ENCODE measurements around the gene ZFTA. TPM values are rescaled to one million over a fixed set of nuclear protein-coding genes. Genes with fewer than 3 reads are reported as not detected.

ZFTA gene
- total RNA-seq, 1 experiment from 2014 or later, result 44.7 TPM

- no peak for TF ChIP-seq NR1H2 (CRISPR knock-in tag; IDR thresholded peaks at IDR 0.05)
- no peak for TF ChIP-seq ZNF512 (CRISPR knock-in tag; IDR thresholded peaks at IDR 0.05; ENCODE audit: borderline replicate concordance)
- TF ChIP-seq OVOL2 (CRISPR knock-in tag; IDR thresholded peaks at IDR 0.05; ENCODE audit: borderline replicate concordance), result no peak
- TF ChIP-seq GABPB1 (CRISPR knock-in tag; IDR thresholded peaks at IDR 0.05), result 0 out of 2 replicates have a peak, but pooled peaks have one; percentile 15
- no peak for TF ChIP-seq ZNF232 (CRISPR knock-in tag; IDR thresholded peaks at IDR 0.05)
- no peak for TF ChIP-seq ATF3 (CRISPR knock-in tag; conservative IDR thresholded peaks at IDR 0.05)
- no peak for TF ChIP-seq FOXP4 (CRISPR knock-in tag; IDR thresholded peaks at IDR 0.05)
- no peak for TF ChIP-seq MYBL2 (CRISPR knock-in tag; IDR thresholded peaks at IDR 0.05)
- TF ChIP-seq CBFB (CRISPR knock-in tag; IDR thresholded peaks at IDR 0.05; ENCODE audit: low read depth), result no peak
- TF ChIP-seq ZMAT4 (CRISPR knock-in tag; IDR thresholded peaks at IDR 0.05), result no peak
- no peak for TF ChIP-seq IRF1 (CRISPR knock-in tag; IDR thresholded peaks at IDR 0.05)
- TF ChIP-seq FOXJ3 (CRISPR knock-in tag; IDR thresholded peaks at IDR 0.05; ENCODE audit: borderline replicate concordance), result no peak
- no peak for TF ChIP-seq ZNF671 (CRISPR knock-in tag; IDR thresholded peaks at IDR 0.05)
- peak; percentile 58; the same call in 1 of the 2 replicates for TF ChIP-seq E2F5 (CRISPR knock-in tag; IDR thresholded peaks at IDR 0.05)
- no peak for TF ChIP-seq STAT6 (CRISPR knock-in tag; conservative IDR thresholded peaks at IDR 0.05; ENCODE audit: low read depth)
- TF ChIP-seq ZNF263 (CRISPR knock-in tag; IDR thresholded peaks at IDR 0.05; ENCODE audit: low read depth), result no peak
- no peak for TF ChIP-seq RORB (CRISPR knock-in tag; IDR thresholded peaks at IDR 0.05)
These were observed 44.5 kb upstream of the ZFTA start, which contains the start of gene SPINDOC (continued) for GRCh38 chr11:63813035-63813562.

- Mint-ChIP-seq H3K27me3 (ENCODE audit: low read depth) (peaks cover 15% of the 10 kb centered on the region), H3K4me3 (peak overlapping the region; percentile 73; the same call in 1 of the 2 replicates), H3K9me3 (no peaks in the 10 kb centered on the region), H3K4me1 (peaks cover 32% of the 10 kb centered on the region), H3K27ac (no peak overlapping the region), H3K36me3 (peaks cover 16% of the 10 kb centered on the region)
- DNase-seq (ENCODE audit: low spot score) (no peak), ATAC-seq (no peak; the same call in 1 of the 2 replicates)
- ChIA-PET POLR2A (no interaction called here), CTCF (interaction anchor here (1.2 to 3.1 kb wide), 2 partner anchors 28 to 43 kb away, joined by 4 to 21 read pairs; partner anchors contain the start of gene ZFTA)
- TF ChIP-seq ZNF232 (CRISPR knock-in tag; IDR thresholded peaks at IDR 0.05) (no peak), ZNF671 (CRISPR knock-in tag; IDR thresholded peaks at IDR 0.05) (no peak), CREB1 (CRISPR knock-in tag; IDR thresholded peaks at IDR 0.05) (no peak), ZNF219 (CRISPR knock-in tag; IDR thresholded peaks at IDR 0.05; ENCODE audit: borderline replicate concordance) (no peak), GRHL2 (CRISPR knock-in tag; IDR thresholded peaks at IDR 0.05; ENCODE audit: insufficient replicate concordance, severe bottlenecking) (no peak), MXD4 (CRISPR knock-in tag; IDR thresholded peaks at IDR 0.05; ENCODE audit: borderline replicate concordance) (no peak), STAT6 (CRISPR knock-in tag; conservative IDR thresholded peaks at IDR 0.05; ENCODE audit: low read depth) (no peak), ZNF263 (CRISPR knock-in tag; IDR thresholded peaks at IDR 0.05; ENCODE audit: low read depth) (no peak), PREB (CRISPR knock-in tag; IDR thresholded peaks at IDR 0.05; ENCODE audit: borderline replicate concordance) (no peak)
These were observed 42.9 kb upstream of the ZFTA start for GRCh38 chr11:63811522-63811921.
